GM21447 (cell line): Measurements from ENCODE around the gene IVL.

ENCODE experiments used
- ATAC-seq: cut with Tn5 transposase; IDR thresholded peaks from one replicate; pipeline ENCODE4 v1.9.1; 2021; ENCODE audit not compliant: unreplicated experiment

IVL gene

DNA sequence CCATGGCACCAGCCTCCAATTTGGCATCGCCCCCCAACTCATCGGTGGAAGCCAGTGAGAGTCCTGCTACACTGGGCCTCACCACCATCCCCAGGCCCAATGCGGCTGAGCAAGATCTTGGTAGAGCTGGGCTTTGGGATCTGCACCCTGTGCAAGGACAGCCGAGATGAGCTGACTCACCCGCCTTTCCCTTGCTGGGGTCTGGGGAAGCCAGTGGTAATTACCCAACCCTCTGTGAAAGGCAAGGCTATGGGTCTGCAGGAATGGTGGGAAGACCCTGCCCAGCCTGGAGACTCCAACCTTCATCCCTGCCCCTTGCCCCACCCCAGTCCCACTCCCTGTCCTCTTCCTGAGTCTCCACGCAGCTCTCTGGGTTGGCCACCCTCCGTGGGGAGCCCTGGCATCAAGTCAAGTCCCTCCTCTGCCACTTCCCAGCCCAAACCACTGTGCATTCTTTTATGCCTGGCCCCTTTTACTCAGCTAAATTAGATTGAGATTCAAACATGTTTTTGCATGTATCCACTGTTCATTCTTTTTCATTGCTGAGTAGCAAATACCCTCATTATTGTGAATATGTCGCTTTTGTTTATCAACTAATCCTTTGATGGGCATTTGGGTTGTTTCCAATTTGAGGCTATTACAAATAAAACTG is 21.5 kb upstream of the IVL start:
- ATAC-seq: no peak

DNA sequence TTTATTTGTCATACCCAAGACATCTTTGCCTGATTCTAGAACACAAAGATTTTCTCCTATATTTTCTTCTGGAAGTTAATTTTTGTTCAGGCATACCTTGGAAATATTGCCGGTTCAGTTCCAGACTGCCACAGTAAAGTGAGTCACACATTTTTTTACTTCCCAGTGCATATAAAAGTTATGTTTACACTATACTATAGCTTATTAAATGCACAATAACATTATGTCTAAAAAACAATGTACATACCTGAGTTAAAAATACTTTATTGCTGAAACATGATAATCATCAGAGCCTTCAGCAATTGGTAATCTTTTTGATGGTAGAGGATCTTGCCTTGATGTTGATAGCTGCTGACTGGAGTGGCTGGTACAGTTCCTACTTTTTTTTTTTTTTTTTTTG is 20.2 kb upstream of the IVL start:
- no peak for ATAC-seq

DNA sequence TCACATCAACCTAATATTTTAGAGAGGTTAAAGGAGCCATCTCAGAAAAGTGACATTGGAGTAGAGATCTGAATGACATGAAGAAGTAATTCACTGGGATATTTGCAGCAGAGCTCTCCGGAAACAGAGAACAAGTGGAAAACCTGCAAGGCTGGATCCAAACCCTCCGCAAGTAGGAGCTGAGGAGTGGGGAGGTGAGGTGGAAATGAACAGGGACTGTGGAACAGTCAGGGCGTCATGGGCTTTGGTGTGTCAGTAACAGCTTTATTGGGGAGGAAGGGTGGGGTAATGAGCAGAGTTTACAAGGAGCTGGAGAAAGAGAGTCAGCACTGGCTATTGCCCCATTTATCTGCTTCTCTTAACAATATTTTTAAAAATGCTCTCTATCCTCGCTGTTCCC is 9.3 kb upstream of the IVL start:
- no peak for ATAC-seq

DNA sequence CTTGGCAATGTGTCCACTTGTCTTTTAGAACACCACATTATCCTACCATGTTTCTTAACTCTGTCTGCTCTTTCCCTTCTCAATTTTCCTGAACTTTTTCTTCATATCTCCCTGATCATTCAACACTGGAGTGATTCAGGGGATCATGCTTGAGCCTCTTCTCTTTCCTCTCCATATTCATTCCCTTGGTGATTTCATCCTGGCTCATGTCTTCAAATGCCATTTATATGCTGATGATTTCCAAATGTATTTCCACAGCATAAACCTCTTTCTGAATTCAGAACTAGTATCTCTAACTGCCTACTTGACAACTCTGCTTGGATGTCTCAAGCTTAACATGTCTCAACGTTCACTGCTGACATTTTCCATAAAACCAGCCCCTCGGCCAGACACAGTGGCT is 8.5 kb upstream of the IVL start:
- no peak for ATAC-seq

DNA sequence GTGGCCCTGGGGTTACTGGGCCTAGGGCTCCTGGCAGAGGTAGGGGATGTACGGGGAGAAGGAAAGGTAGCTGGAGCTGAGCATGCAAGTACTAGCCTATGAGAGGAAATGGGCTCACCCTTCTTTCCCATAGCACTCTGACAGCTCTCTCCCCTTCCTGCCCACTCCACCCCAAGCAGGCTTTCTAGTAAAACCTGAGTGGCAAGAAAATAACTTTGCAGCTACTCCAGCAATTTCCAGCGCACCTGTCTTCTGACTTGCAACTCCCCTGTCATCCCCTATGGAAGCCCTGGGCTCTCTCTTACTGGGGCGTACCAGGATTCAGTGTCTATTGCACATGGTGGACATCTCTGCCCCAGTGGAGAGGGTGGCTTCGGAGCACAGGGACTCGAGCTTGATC is 6.7 kb upstream of the IVL start:
- no peak for ATAC-seq

DNA sequence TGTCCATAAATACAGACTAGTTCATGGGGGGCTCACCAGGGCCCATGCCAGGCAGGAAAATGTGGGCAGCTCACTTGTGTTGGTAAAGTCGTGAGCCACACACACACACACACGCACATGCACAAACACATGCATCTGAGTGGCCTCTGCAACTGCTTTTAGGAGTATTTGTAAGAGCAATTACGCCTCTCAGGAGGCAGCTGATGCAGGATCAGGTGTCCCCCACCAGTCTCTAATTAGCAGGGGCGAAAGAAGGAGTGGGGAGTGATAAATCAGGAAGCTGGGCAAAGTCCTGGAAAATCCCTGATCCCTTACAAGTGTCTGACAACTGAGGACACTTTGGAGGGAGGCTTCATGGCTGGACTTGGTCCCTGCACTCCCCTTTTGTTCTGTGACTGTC is 5.7 kb upstream of the IVL start:
- no peak for ATAC-seq

DNA sequence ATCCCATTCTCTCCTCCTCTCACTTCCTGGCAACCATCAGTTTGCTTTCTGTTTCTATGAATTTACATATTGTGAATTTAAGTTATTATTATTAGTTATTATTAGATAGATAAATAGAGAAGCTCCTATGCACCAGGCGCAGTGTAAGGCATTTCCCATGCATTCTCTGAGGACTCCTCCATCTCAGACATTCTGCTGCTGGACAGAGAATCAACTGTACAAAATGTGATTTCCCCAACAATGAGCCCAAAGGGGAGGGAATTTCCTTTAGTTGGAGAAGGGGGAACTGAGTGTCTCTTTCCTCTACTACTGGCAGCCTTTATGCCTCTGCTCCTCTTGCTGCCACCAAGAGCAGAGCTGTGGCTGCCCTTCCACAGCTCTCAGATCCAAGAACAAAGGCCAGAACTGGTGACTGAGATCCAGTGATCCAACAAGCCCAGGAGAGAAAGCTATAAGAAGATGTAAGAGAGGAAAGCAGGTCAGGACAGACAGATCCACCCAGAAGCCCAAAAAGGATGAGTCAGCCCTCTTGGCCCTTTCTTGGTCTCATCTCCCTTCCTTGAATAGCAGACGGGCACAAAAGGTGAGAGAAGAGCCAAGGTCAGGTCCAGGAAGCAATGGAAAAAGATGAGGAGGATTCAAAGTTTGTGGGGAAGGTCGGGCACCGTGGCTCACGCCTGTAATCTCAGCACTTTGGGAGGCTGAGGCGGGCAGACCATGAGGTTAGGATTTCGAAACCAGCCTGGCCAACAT is 3.5 kb upstream of the IVL start:
- ATAC-seq: no peak

DNA sequence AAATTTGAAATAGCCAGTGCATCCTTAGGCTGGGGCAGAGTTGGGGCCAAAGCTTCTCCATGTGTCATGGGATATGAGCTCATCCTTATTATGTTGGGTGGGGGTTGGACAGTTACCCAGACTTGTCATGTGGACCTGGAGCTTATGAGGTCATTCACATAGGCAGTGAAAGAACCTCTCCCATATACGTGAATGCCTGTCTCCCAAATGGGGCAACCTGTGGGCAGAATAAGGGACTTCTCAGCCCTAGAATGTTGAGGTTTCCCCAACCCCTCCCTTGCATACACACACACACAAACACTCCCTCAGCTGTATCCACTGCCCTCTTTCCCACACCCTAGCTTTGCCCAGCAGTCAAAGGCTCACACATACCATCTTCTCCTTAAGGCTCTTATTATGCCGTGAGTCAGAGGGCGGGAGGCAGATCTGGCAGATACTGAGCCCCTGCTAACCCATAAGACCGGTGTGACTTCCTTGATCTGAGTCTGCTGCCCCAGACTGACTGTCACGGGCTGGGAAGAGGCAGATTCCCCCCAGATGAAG is 2.3 kb upstream of the IVL start:
- ATAC-seq: no peak

DNA sequence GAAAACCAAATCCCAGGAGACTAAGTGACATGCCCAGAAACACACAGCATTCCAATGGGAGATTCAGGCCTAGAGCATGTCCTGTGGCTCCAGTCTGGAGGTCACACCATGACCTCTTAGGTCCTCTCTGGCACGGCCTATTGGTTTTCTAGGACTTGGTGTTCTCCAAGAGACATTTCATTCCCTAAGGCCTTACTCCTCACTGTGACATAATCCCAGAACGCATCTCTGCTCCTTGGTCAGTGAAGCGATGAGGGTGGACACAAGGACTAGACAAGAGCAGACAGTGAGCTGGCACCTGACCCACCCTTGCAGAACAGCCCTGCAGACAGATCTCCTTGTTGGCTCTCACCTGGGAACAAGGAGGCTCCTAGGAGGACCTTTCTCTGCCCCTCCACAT is 860 bp downstream of the IVL start:
- ATAC-seq: no peak

DNA sequence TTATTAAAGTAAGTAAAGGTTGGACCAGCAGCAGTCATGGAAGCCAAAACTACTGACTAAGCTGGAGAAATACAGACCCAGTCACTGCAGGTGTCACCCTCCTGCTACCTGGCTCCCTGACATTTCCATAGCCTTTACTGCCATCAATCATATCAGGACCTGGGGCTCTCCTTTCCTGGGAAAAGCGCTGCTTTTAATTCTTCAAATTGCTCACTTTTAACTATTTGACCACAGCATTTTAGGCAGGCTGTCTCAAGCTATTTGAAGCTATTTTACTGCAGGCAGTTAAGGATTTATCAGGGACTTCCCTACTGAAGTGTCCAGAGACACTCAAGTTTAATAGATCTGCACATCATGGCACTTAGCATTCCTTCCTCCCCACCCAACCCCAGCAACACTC is 4.1 kb downstream of the IVL start:
- no peak for ATAC-seq

DNA sequence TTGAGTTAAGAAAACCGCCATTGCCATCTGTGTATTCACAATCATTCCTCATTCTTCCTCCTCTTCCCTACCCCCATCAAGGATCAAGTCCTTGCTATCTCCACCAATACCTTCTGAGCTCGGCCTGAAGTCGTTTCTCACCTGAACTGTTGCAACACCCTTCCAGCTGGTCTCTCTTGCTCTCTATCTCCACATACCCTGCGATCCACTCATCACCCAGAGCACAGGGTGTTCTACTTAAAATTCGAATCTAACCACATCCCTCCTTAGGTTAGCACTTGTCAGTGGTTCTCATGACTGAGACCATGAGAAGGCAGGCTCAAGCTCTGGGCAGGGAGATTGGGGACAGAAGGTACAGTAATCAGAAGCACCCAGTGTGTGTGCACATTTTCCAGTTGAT is 4.6 kb downstream of the IVL start:
- no peak for ATAC-seq

DNA sequence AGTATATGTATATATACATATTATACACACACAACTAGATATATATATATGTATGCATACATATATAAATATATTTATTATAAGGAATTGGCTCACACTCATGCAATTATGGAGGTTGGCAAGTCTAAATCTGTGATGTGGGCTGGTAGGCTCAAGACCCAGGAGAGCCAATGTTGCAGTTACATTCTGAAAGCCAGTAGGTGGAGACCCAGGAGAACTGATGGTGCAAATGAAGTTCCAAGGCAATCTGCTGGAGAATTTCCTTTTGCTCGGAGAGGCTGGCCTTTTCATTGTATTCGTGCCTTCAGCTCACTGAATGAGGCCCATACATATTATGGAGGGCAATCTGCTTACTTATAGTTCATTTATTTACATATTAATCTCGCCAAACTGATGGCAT is 9.4 kb downstream of the IVL start:
- no peak for ATAC-seq

DNA sequence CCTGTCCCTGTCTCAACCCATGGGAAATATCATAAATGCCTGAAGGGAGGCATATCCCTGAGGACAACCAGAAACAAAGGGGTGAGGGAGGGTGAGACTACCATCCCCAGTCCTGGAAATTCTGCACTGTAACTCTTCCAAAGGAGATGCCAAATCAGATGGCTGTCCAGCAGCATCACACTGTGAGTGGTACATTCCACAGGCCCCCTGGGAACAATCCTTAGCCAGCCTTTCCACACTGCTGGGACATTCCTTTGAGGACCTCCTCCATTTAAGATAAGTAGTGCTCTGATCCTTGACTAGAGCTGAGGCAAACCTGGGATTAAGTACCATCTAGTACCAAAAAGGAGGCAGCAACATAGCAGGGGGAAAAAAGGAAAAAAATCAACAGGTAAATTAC is 10.7 kb downstream of the IVL start:
- no peak for ATAC-seq

DNA sequence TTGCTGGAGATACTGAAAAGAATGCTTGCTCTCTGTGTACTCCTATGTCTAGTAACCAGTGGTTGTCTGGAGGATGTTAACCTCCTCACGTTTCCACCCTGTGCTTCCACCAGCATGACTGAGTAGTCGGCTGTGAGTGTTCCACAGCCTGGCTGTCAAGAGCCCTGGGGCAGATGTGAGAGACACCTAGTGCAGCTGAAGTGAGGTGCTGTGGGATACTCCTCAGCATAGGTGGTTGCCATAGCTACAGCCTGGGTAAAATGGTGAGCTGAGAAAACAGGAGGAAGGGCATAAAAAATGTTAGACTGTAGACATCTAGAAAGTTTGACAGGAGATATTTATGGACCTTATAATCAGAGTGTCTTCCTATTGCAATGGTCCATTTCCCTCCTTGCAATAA is 15.8 kb downstream of the IVL start:
- ATAC-seq: no peak

DNA sequence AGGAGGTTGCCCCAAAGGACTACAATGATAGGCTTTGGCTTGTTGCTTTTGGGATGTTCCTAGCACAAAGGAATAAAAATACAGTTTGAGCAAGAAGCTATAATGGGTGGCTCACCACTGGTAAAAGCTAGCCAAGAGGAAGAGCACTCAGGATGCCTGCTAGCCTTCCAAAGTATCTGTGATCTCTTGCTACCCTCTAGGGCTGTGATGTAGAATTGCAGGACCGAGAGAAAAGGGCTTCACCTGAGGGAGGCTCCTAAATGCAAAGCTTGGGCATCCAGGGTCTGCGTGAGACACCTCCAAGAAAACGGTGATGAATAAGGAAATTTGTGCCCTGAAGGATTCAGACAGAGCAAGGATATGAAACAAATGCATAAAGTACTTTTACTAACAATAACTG is 17.7 kb downstream of the IVL start:
- no peak for ATAC-seq

DNA sequence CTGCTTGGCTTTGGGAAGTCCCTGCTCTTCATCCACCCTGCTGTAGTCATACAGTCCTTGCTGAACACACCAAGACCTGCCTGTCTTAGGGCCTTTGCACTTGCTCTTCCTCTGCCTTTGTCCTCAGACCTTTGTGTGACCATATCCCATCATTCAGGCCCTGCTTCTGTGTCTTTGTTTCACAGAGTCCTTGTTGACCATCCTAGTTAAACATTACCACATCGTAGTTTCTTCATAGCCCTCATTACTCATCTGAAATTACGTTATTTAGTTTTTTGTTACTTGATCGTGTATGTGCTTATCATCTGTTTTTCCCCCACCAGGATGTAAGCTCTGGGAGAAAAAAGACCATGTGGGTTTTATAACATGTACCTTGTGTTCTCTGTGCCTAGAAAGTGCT is 20.3 kb downstream of the IVL start:
- ATAC-seq: no peak

DNA sequence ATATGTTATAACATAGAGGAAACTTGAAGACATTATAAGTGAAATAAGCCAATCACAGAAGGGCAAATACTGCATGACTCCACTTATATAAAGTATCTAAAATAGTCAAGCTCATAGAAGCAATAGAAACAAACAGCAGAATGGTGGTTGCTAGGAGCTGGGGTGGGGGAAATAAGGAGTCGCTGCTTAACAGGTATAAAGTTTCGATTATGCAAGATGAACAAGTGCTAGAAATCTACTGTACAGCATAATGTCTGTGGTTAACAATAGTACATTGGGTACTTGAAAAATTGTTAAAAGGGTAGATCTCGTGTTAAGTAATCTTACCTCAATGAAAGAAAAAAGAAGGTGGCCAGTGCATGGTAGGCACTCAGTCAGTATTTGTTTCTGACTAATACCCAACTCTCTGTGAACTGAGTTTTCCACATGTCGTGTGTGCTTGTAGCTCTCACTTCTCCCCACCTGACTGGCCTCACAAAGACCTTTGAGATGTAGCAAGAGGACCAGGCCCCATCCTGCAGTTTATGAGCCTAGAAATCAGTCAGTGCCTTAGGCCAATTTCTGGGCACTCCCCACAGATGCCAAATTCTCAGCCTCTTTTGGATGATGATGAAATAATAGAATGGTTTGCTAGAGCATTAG is 23.9 kb downstream of the IVL start:
- no peak for ATAC-seq

DNA sequence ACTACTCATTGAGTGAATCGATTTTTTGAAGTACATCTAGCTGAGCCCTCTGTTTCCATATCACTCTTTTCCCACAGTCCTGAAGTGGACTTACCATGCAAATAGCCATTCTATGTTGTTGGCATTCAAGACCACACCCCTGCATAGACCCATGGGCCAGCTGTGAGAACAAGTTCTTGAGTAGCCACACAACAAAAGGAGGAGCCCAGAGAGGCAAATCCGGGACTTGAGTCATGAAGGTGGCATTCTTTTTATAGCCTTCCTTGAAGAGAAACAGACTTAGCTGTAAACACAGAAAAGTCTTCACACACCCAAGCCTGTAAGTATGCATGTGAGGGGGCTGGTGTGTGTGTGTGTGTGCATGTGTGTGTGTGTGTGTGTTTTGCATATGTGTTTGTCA is 24.9 kb downstream of the IVL start:
- ATAC-seq: no peak

DNA sequence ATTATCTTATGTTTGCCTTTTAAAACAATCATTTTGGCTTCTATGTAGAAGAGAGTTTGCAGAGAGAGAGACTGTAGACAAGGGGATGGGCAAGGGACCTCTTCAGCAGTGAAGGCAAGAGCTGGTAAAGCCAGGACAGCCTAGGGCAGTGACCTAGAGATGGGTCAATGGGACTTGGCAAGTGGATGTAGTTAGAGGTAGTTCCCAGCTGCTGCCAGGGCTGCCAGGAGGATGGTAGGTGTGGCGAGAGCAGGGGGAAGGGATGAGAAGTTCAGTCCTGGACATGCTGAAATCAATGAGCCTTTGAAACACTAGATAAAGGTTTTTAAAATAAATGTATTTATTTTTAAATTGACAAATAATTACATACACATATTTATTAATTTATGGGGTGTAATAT is 32.3 kb downstream of the IVL start:
- ATAC-seq: no peak

DNA sequence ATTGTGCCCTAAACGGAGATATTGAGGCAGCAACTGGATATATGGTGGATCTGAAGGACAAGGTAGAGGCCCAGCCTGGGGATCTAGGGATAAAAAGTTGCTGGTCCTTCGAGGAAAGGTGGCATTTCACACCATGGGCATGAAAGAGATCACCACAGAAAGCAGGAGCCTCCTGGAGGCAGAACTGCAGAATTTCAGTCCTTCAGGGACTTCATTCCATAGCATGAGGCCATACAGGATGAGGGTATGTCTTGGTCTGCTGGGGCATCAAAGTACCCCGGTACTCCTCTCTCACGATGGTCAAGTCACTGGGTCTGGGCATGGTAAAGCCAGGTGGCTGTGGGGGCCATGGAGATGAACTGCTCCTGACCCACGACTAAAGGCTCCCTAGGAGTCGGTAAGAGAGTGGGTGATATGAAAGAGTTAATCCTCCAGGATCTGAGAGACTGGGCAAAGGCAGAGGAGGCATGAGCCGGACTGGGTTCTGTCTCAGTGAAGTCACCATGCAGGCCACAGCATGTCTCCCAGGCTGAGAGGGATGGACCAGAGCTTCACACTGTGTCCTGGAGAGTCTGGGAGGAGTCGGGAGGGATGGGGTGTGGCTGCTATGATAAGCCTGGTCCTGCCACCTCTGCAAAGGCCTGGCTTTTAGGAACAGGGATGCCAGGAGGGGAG is 32.8 kb downstream of the IVL start:
- ATAC-seq: no peak

DNA sequence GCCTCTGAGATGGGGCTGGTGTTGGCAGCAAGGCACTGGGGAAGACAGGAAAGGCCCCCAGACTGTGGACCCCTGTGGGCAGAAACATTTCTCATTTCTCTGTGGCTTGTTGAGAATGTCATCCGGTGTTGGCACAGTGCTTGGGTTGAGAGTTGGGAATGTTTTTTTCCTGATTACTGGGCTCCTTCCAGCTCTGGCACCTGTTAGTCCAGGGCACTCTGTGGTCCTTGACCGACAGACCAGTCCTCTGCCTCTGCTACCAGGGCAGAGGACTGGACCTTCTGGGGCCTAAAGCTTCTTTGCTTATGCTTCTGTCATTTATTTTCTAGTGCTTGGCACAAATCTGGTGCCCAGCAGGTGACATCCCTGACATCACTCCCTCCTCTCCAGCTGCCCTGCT is 33.8 kb downstream of the IVL start:
- ATAC-seq: no peak

DNA sequence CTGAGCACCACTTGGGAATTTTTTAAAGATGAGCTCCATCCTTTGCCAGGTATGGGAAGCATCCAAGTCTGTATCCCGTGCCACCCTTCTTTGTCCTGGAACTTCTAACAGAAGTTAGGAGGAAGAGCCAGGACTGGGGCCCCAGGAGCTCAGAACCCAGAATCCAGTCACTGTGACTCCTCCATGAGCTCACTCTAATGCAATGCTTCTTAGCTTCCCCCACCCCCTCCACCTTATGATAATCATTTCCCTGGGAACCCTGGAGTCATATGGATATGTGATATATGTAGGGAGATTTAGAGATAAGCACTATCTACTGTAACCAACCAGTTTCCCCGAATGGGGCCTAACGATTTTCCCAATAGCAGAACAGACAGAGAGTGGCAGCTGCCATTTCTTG is 37.9 kb downstream of the IVL start:
- no peak for ATAC-seq
